AG04449 (cell line): ENCODE results near the gene TRAPPC2L.

Experiments
- CTCF ChIA-PET: fragments of 350-600 bp; formaldehyde crosslinking; extraction: SDS; loops from one replicate; lab custom pipeline; 2021; ENCODE audit warnings: antibody characterized with exemption; lab: Yijun Ruan, JAX
- POLR2A ChIA-PET: fragments of 400-600, 350-600 bp; formaldehyde crosslinking; extraction: SDS; loops from one replicate; lab custom pipeline; 2020; ENCODE audit warnings: antibody characterized with exemption, inconsistent platforms; lab: Yijun Ruan, JAX
- DNase-seq: peaks from one replicate; pipeline ENCODE4 v3.0.0-alpha.2; 2010; ENCODE audit warnings: low read depth, low spot score
- H3K4me3 ChIP-seq: 2 replicates; pipeline ENCODE4 v1.5.1; 2011; ENCODE audit warnings: low read depth, mild to moderate bottlenecking, control low read depth, low read length
- CTCF ChIP-seq: IDR thresholded peaks from one replicate; pipeline ENCODE4 v1.5.1; 2011; ENCODE audit warnings: mild to moderate bottlenecking, moderate library complexity, low read length, control low read depth, inconsistent platforms; ENCODE audit not compliant: insufficient read depth; ENCODE audit errors: missing control alignments

The TRAPPC2L gene

DNA sequence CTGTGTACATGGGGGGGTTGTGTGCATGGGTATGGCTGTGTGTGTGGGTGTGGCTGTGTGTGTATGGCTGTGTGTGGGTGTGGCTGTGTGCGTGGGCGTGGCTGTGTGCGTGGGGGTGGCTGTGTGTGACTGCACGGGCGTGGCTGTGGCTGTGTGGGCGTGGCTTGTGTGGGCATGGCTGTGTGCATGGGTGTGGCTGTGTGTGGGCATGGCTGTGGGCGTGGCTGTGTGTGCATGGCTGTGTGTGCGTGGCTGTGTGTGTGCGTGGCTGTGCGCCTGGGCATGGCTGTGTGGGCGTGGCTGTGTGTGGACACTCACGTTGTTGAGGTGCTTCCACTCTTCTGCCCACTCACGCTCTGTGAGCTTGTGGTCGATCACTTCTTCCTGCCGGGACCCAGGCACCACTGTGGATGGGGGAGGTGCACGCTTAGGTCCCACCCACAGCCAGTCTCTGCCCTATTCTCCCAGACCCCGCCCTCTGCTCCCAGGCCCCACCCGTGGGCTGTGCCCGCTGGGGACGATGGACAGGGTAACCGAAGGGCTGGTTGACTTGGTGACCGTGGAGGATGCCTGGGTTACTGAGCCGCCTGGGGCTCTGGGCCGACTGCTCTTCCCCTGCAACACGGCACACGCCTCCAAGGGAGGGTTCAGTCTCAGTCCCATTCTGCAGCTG, 25.6 kb downstream of the TRAPPC2L start:
- POLR2A ChIA-PET: no interaction called here
- no peak for DNase-seq
- H3K4me3 ChIP-seq: no peak overlapping the region
- no peak for TF ChIP-seq CTCF
- CTCF ChIA-PET: no interaction called here

- DNase-seq: no peak
- POLR2A ChIA-PET: no interaction called here
- H3K4me3 ChIP-seq: no peak overlapping the region
- CTCF ChIA-PET: no interaction called here
- TF ChIP-seq CTCF: no peak
These were observed 26.4 kb downstream of the TRAPPC2L start for GRCh38 chr16:88883117-88883895.

DNA sequence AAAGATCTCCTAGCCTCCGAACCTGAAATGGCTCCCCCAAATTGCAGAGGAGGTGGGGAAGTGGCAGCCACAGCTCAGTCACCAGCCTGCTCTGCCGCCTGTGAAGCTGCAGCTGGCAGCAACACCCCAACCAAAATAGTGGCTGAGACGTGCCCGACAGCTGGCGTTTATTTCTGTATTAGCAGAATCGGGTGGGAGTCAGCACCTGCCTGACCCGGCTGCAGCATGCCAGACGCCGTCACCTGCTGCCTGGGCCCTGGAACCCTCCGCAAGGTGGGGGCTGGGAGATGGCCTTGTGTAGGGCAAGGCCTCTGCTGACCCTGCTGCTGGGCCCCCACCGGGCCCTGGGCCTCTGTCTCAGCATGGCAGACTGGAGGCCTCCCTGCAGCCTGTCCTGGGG, 27.0 kb downstream of the TRAPPC2L start:
- no peak for TF ChIP-seq CTCF
- CTCF ChIA-PET: no interaction called here

DNA sequence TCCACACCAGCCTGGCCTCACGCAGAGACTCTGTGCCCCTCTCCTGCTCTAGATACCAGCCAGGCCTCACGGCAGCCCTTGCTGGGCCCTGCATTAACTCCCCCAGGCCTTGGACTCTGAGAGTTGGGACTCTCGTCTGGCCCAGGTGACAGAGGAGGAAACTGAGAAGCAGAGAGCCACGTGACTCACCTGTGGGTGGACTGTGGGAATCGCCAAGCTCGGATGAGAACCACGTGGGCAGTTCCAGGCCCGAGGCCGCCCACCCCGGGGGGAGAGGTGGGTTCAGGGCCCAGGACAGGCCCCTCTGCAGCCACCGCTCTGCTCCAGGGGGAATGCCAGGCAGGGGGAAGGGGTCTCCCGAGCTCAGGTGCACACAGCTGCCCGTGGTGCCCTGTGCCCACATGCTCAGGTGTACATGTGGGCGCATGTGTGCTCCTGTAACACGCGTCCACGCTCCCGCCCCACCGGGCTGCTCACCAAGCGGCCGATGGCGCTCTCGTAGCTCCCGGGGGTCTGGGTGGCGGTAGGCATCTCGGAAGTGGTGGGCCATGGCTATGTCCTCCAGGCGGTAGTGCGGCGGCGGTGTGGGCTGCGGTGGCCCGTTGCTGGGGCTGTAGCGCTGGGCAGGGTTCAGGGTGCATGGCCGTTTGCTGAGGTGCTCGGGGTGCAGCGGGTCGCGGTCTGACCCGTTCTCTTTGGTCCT, 27.8 kb downstream of the TRAPPC2L start:
- CTCF ChIA-PET: no interaction called here
- TF ChIP-seq CTCF: no peak
- POLR2A ChIA-PET: no interaction called here

More for the DNA sequence above, 27.0 kb downstream of the TRAPPC2L start:
- POLR2A ChIA-PET: no interaction called here
- no peak for DNase-seq
- no peak overlapping the region for H3K4me3 ChIP-seq

DNA sequence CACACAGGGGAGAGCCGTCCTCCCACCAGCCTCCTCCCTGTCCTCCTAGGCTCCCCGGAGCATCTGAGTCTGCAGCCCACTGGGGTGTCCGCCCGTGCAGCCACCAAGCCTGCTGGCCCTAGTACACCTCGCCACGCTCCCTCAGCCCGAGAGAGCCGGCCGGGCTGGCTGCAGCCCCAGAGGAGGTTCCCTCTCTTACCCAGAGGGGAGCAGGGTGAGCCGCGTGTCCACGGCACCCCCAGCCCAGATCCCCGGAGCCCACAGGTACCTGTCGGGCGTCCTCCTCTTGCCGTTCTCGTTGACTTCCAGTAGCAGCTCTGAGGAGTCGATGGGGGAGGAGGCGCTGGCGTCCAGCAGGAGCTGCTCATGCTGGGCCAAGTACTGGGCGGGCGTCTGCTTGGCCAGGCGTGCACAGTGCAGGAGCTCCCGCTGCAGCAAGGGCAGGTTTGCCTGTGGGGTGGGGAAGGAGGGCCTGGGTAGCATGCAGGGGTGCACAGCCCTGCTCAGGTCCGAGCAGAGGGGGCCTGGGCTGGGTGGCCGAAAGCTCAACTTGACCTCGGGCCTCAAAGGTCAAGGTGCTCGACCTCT, 28.9 kb downstream of the TRAPPC2L start:
- H3K4me3 ChIP-seq: no peak overlapping the region
- ChIA-PET CTCF (interaction anchor here (0.8 kb wide), 1 partner anchor 28 kb away, joined by 3 read pairs; no protein-coding TSS in a partner anchor), POLR2A (no interaction called here)
- no peak for TF ChIP-seq CTCF
- no peak for DNase-seq

More for the DNA sequence above, 27.8 kb downstream of the TRAPPC2L start:
- DNase-seq: no peak
- no peak overlapping the region for H3K4me3 ChIP-seq
